T47D (cell line): ENCODE results near the gene COBL.

Source experiments
- DNase-seq, 2 experiments: peaks; one replicate each; pipeline versions ENCODE4 v3.0.0 to v3.0.0-alpha.2; 2011 to 2012; ENCODE audit warnings: low read depth in 1 of 2, low spot score in 1 of 2
- JUND ChIP-seq: IDR thresholded peaks from 2 replicates; pipeline ENCODE4 v1.6.1; 2012; ENCODE audit warnings: low read depth
- in situ Hi-C: cut with HindIII; loops from 2 replicates; pipeline ENCODE4 v1.10.0; 2016; ENCODE audit warnings: low sequenced_read_pairs, low pct_unique_long_range_greater_than_20kb

COBL gene

DNA sequence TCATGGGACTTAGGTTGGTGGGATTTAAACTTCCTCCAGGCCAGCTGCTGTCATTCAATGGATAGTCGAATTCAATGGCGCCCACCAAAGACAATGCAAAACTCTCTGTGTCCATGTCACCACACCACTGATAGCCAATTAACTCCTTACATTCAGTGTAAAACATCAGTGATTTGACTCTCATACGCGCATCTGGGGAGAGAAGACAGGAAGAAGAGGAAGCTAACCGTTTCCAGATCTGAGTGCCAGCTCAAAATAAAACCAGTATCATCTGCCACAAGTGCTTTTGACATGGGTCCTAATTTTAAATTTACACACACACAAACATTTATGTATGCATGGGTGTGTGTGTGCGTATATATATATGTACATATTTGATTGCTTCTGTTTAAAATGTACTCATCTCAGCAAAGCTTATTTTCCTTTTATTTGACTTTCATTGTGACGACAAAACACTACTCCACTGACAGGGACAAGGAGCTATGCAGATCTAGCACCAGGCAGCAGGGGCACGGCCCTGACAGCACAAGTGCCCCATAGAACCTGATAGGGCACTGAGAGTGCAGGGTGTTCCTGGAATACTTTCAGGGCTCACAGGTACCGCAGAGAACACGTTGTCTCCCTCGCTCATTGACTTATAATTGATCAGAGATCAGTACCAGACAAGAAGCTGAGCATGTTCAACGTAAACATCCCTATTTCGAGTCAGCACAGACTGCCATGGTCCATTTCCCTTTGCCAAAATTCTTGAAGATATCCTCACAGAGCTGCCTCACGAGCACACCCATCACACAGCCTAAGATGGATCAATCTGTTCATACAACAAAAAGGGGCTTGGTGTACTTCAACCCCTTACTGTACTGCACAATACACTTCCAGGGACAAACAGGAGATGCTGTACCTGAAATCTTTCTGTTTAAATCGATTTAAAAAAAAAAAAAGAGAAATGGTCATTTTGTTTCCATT lies 176.1 kb downstream of the COBL start:
- in situ Hi-C loops, result no loop called here
- DNase-seq, result no peak

DNA sequence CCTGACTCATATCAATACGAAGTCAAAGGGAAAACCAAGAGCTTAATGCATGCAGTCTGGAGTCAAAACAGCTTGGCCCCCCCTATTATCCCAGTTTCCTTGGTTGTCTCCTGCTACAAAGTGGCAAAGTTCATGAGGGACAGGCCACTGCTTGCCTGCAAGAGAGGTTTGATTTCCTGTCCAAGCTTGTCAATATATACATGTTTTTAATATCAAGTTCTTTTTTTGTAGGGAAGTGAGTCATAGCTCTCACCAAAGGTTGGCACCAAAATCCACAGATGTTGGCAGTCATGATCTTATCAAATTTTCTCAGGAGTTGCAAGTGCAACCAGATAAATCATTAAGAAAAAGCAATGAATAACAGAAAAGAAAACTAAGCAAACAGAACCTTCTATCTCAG lies 176.8 kb downstream of the COBL start:
- DNase-seq, result no peak
- no peak for TF ChIP-seq JUND
- in situ Hi-C loops, result no loop called here

More for the DNA sequence above, 176.1 kb downstream of the COBL start:
- TF ChIP-seq JUND, result no peak

DNA sequence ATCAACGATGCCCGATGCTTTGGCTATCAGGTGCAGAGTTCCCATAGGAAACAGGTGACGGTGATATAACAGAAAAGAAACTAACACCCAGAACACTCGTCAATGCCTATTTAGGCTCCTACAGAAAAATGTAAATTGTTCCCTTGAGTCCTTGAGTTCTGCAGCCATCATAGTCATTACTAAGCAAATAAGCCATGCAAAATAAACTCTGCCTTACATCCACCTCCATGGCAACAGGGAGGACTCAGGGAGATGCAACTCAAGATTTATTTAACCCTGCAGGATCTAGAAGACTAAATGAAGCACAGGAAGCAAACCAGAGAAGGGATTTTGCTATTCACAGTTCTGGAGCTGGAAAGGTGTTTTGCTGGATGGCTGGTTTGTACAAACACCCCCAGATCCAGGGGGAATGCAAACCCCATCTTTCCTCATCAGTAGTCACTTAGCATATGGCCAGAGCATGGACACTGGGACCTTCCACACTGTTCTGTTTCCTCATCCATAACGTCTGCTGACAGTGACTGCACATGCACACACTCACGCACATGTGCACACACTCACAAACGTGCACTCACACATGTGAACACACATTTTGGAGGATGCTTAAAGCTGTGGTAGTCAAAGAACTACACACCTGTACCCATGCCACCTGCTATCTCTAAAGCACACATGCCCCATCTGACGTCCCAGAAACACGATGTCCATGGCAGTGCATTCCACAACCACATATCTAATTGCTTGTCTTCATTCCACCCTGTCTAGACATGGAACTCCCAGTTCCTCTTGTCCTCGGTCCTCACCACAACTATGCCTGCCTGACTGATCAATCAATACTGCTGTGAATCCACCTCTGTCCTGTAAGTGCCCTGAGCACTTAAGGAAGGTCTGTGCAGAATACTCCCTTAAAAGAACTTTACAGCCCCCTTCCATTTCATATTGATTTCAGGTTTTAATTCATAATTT lies 178.2 kb downstream of the COBL start:
- no peak for DNase-seq
- no peak for TF ChIP-seq JUND
- in situ Hi-C loops, result no loop called here

DNA sequence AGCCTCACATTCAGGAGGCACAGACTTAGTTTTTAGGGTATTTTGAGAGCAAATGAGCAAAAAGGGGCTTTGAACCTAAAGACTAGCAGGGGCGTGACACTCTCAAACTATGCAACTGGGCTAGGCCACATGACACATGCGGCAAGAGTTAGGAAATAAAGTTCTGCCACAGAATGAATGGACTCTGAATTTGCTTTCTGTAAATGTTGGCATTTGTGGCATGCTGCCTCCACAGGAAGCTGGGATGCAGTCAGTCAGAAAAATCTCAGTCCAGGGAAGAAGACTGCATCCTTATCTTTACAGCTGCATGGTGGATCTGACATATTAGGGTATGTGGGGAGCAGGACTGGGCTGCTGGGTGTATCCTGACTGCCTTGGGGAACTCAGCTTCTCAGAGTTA lies 181.0 kb downstream of the COBL start:
- no peak for DNase-seq
- no peak for TF ChIP-seq JUND
- in situ Hi-C loops, result no loop called here

DNA sequence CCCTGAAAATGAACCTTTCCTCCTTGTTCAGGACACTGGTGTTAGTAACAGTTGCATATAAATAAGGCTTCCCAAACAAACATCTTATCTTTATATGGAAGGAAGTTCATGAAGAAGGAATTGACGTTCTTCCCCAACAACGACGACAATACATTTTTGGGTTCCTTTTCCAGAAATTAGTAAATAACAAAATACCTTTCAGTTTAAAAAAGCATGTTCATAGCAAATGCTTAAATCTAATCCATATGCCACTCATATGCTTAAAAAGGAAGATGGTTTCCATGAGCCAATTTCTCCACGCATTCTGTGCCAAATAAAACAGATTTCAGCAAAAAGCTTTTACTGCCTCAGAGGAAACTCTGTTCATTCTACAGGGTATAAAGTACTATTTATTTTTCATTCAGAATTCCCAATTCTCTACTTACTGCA lies 182.6 kb downstream of the COBL start:
- no peak for DNase-seq
- no peak for TF ChIP-seq JUND
- in situ Hi-C loops, result no loop called here

DNA sequence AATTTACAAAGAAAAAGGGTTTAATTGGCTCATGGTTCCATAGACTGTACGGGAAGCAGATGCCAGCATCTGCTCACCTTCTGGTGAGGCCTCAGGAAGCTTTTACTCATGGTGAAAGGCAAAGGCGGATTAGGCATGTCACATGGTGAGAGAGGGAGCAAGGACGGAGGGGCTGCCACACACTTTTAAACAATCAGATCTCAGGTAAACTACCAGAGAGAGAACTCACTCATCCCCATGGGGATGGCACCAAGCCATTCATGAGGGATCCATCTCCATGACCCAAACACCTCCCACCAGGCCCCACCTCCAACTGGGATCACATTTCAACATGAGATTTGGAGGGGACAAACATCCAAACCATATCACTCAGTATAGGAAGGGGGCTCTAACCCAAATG lies 183.9 kb downstream of the COBL start:
- no peak for TF ChIP-seq JUND
- DNase-seq, result no peak
- in situ Hi-C loops, result no loop called here

DNA sequence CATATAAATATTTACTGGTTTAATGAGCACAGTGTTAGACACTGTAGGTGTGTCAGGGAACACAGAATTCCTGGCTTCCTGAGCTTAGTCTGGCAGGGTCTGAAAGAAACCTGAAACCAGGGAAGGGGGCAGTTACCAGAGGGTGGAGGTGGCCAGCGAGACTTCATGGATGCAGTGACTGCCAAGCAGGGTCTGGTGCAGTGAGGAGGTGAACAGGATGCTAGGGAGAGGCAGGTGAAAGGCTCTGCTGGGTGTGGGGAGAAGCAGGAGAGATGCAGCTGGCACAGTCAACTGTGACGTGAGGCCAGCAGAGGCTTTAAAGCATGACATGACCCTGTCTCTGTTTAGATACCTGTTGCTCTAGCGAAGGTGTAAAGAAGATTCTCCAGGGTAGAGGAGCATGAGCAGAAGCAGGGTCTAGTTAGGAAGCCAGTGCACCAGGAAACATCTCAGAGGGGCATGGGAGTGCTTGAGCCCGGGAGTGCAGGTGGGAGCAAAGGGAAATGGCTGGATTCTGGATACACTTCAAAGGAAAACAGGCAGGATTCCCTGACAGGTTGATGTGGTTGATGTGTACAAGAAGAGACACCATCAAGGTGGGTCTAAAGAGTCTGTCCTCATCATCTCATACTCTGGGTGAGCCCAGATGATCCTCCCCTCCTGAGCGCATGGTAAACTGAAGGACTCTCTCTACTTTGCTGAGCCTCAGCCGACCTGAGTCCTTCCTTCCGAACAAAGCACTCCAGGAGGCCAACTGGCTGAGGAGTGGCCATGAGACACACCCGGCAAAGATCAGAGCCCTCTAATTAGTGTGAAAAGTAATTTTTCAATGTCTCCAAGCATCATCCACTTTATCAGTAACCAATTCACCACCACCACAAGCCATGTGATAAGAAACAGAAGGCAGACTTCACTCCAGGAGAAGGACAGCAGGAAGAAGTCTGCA lies 186.8 kb downstream of the COBL start:
- in situ Hi-C loops, result no loop called here
- no peak for TF ChIP-seq JUND
- no peak for DNase-seq

DNA sequence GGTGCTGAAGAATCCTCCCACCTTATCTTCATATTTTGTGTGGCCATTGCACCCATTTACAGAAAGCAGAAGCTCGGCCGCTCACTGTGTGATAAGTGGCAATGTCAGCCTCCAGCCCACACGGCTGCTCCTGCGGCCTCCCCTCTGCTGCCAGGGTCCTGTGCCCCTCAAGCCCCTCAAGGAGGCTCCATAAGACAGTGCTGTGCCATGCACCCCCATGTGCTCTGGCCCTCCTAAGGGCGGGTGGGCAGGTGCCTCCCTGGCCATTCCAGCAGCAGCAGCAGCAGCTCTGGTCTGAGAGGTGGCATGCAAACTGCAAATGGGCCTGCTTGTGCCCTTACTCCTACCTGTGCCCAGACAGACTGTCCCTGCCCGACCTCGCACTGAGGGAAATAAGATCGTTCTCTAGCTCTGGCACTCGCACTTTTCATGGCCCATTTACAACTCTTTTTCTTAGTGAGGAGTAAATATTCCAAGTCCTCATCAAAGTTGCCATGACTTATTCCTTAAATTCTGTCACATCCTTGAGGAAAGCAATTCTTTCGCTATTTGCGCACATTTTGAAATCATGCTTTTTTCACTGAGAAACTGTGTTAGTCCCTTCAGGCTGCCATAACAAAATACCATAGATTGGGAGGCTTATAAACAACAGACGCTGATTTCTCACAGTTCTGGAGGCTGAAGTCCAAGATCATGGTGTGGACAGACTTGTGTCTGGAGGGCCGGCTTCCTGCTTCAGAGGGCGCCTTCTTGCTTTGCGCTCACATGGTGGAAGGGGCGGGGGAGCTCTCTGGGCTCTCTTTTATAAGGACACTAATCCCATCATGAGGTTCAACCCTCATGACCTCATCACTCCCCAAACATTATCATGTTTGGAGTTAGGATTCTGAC lies 187.8 kb downstream of the COBL start:
- no peak for TF ChIP-seq JUND
- in situ Hi-C loops, result no loop called here
- DNase-seq, result no peak

DNA sequence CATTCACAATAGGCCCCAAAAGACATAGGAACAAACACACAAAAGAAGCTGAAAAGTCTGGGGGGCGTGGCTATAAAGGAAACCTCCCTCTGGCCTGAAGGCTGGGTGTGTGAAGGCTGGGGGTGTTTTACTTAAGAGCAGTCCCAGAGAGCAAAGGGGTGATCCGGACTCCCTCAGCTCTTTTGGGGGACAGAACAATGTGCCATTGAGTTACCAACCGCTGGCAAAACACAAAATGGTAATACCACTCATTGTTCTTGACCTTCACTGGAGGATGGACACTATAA lies 189.0 kb downstream of the COBL start:
- in situ Hi-C loops, result no loop called here
- no peak for DNase-seq
- TF ChIP-seq JUND, result no peak

DNA sequence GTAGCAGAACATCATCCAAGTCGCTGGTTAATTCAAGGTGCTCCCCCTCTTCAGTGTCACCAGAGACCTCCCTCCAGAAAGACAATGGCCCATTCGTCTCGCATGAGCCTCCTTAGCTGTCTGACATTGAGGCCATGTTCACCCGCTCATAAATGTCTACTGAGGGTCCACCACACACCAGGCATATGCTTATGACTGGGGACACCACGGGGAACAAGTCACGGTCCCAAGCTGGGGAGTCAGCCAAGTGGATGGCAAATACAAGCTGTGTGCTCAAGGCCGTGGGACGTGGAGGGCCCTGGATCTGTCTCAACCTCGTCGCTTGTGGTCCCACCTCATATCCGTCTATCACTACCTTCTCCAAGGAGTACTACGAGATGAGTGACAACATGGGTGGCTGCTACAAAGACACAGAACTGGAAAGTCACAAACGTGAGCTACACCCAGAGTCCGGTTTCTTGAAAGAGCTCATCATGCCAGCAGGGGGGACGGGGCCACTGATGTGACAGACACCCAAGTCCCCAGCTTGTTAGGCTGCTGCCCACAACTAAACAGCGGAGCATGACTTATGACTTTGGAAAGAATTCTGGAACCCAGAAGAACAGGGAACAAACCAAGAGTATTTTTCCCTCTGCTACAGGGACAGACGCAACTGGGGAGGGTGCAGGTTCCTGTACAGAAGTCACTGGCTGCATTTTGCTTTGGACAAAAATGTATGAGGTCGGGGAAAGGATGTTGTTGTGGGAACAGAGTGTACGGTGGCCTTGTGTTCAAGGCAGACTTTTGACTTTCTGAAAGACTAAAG lies 189.6 kb downstream of the COBL start:
- no peak for DNase-seq
- TF ChIP-seq JUND, result no peak
- in situ Hi-C loops, result no loop called here

DNA sequence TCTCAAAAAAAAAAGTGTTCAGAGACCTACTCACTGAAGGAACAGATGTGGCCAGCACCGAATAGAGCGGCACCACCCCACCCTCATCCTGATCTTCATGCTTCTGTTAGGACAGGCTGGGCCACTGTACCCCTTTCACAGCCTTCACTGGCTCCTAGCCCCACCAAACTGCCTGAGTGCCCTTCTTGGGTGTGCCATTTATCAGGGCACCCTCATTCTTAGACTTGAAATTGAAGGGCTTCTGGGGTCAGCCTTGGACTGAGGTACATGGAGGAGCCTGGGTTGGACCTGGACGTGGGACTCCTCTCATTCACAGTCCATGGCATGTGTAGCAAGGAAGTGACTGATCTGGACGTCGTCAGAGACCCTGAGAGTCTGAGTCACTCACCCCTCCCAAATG lies 190.3 kb downstream of the COBL start:
- in situ Hi-C loops, result no loop called here
- no peak for DNase-seq
- TF ChIP-seq JUND, result no peak
